Peyer's patch (tissue), 4 donors: ENCODE results near the gene GABRG3.

Experiments
- CTCF ChIP-seq, 6 experiments: fragments of 450-650 bp in 4 of 6; fragments of 200-600 bp in 2 of 6; sonication (generic) in 1 of 6; IDR thresholded peaks; one replicate each; pipeline ENCODE4 v1.5.1; 2017 to 2019; ENCODE audit warnings: antibody characterized with exemption in 6 of 6, mild to moderate bottlenecking in 3 of 6, moderate library complexity in 1 of 6
- POLR2A ChIP-seq, 2 donors: fragments of 450-650 bp; IDR thresholded peaks; one replicate each; pipeline ENCODE4 v1.5.1; 2017; ENCODE audit warnings: antibody characterized with exemption in 2 of 2, mild to moderate bottlenecking in 2 of 2, moderate library complexity in 2 of 2

- TF ChIP-seq CTCF (IDR thresholded peaks at IDR 0.05) (no peak), POLR2A (IDR thresholded peaks at IDR 0.05) (no peak)
These were observed 464 bp downstream of the GABRG3 start for GRCh38 chr15:26971271-26972018.
